NK-92 (cell line): ENCODE data around the gene TMEM151A.

Experiments used
- DNase-seq: peaks from one replicate; lab custom pipeline; 2025; ENCODE audit not compliant: unreplicated experiment; lab: John Stamatoyannopoulos, UW

The TMEM151A gene

DNA sequence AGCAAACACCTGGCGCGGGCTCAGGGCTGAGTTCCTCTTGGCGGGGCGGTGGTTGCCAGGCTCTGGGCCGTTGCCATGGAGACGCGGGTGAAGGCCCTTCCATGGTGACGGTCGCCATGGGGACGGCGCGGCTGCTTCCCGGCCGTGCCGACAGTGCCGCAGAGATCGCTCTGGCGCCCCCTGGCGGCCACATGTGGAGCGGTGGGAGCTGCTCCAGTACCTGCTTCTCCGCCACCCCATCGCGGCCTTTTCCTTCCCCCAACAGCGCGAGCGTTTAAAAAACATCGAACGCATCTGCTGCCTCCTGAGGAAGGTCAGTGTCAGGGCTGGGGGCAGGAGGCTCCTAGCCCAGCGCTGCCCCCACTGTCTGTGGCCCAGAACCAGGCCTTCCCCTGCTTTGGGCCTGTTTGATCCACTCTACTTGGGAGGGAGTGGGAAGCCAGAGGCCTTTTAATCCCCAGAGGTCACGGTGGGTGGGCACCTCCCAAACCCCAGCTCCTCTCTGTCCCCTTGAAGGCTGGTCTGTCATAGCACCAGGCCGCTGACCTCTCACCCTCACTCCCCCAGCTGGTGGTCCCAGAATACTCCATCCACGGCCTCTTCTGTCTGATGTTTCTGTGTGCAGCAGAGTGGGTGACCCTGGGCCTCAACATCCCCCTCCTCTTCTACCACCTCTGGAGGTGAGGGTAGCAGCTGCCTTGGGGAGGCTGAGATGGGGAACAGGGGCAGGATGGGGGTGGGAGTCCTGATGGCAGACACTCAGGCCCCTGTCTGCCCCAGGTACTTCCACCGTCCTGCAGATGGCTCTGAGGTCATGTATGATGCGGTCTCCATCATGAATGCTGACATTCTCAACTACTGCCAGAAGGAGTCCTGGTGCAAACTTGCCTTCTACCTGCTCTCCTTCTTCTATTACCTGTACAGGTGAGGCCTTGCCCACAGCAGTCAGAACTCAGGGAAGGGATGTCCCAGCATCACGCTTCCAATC, 8.9 kb upstream of the TMEM151A start:
- DNase-seq, result peak; percentile 94

DNA sequence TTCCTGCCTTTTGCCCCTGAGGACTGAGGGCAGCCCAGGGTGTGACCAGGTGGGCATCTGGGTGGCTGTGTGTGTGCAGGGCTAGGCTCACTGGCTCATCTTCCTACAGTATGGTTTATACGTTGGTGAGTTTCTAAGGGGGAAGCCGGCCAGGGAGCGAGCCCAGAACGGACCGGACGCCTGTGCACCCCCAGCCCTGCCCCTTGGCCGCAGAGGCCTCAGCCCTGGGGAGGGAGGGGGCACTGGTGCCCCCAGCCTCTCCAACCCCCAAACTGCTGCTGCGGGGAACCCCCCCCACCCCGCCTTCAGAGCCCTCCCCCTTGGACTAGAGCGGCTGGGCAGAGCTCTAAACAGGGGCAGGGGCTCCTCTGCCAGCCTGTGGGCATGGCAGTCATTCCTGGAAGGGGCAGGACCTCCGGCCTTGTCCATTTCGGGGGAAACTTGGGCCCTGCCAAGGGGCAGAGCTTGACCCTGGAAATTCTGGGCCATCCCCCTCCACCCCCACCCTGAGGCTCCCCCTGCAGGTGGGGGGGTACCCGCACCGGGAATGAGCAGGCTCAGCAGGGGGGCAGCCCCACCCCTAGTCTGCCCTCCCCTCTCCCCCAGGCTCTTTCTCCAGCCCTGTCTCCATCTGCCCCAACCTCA, 8.1 kb upstream of the TMEM151A start:
- no peak for DNase-seq

DNA sequence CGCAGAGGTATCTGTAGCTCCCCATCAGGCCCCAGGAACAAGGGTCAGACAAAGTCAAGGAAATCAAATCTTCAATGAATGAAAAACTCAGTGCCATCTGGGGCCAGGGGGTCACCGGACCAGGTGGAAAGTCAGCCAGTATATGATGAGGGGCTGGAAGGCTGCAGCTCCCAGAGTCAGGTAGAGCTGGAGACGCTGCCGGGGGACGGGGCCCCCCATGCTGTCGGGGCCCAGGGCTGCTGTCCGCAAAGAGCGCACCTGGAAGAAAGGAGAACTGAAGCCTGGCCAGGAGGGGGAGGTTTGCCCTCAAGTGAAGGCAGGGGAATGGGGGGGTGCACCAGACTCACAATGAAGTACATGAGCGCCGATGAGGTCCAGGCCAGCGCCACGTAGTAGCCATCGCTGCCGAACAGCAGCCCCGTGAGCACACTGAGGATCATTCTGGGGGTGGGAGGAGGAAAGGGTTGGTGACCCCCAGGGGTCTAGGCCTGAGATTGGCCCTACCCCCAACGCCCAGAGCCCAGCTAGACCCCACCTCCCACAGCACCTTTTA, 7.1 kb upstream of the TMEM151A start:
- DNase-seq, result no peak

DNA sequence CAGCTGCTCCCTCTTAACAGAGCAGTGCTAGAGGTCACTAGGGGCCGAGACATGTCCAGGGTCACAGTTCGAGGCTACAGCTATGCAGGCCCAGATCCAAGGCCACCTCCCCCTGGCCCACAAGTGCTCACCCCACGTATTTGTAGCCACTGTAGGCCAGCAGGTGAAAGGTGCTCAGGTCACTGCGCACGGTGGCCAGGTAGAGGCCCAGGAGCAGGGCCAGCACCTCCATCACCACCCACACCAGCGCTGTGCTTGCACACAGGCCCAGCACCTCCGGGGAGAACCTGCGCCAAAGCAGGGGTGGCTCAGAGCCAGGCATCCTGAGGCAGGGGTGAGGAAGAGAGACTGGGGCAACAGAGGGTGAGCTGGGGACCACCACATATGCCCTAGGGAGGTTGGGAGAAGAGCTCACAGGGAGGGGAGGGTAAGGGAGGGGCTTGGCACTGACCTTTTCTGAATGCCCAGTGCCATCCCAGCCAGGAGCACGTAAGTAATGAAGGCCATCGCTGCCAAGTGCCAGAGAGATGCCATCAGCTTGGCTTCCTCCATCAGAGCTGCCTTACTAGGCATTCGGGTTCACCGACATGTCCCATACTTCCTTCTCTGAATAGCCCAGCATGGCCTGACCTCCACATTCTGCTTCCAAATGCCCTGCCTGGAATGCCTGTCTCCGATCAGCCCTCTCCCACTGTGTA, 6.3 kb upstream of the TMEM151A start:
- DNase-seq, result no peak

DNA sequence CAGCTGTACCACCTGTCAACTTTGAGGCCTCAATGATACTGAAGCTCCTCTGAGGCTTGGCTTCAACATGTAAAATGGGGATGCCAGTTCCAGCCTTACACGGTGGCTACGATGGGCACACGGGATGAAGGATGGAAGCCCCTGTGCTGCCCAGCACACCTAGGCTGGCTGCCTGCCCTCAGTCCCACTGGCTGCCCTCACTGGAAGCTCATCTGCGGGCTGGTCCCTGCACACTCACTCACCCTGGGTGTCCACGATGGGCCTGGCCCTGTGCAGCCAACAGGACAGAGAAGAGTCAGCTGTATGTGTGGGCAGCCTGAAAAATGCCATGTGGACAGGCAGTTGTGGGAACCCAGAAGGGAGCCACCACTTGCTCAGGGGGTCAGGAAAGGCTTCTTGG, 5.0 kb upstream of the TMEM151A start:
- DNase-seq, result no peak

DNA sequence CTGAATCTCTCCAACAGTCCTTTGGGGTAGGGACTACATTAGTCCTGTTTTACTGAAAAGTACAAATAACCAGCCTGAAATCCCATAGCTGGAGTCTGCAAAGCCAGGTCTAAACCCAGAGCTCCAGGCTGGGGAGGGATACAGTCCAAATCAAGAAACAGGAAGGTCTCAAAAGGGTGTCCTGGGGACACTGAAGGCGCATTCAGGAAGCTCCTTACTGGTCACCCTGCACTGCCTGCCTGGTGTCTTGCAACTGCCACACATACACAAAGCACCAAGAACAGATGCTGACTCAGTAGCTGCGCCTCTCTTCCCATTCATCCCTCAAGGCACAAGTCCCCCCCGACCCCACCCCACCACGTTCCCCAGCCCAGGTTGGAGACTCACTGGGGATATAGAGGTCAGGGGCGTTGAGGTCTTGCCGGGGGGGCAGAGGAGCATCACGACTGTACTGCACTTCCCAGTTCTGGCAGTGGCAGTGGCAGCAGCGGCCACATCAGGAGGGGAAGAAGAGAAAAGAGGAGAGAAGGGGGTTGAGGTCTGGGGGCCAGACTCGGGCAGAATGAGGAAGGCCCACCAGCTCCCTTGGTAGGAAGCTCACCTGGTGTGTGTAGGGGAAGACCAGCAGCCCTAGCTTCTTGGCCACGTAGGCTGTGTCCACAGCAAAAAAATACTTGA, 4.3 kb upstream of the TMEM151A start:
- no peak for DNase-seq

DNA sequence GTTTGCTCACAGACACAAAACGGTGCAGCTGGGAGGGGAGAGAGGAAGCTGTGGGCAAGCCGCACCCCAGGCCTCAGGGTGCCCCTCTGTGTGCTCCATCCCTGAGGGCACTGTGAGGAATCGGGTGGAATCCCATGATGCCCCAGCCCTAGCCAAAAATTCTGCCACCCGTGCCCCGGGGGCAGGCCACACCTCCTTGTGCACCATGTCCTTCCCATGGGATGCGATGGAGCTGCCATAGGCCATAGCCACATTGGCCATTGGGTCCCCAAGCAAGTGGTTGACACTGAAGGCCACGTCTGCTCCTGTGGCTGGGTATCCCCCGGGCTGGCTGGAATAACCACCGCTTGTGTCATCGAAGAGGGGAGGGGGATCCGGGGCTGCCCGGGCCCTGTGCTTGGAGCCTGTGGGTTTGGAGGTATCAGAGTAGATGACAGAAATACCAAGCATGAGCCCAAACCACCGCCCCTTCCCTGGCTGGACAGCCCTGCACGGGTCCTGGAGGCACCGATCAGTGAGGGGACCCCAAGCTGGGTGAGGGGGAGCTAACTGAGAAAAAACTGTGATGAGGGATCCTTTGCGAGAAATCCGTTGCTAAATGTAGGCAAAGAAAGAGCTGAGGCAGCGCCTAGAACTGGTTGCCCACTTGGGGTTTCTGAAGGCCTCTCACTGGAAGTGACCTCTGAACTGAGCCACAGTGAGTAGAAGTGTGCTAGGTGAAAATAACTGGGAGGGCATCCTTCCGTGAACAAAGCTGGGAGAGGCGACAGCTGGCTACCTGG, 3.6 kb upstream of the TMEM151A start:
- DNase-seq, result no peak

DNA sequence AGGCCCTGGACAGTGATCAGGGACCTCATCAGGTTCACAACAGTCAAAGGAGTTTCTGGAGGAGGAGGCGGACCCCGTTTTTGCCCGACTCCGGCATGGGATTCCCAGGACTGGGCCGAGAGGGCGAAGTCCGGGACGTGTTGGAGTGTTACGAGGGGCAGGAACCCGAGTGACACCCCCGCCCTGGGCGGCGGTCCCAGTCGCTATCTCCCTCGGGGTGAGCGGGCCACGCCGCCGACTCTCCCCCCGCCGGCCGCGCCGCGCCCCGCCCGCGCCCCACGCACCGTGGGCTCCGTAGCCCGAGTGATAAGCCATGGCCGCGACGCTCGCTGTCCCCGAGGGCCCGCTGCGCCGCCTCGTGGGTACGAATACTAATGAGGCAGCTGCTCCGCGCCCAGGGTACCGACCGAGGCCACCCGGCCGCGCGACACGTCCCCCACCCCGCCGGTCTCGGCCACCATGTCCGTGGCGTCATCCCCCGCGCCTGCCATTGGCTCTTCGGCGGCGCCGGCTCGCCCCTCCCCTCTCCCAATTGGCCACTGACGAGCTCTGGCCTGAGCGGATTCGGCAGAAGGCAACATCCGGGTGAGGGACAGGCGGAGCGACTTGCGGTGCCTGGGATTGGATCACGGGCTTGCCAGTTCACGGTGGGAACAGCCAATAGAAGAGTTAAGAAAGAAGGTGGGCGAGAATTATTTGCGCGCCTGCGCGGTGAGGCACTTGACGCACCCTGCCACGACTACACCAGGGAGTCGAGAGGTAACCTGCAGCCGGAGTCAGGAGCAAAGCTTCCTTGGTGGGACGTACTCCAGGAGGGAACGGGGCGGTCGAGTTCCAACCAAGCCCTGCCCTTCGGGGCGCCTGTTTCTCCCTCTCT, 2.8 kb upstream of the TMEM151A start, which contains the start of gene YIF1A:
TSS of gene YIF1A (minus strand) at position 473 of the 877 bp plus-strand sequence. CDS start at position 315, 158 bp downstream.
- DNase-seq, result peak; percentile 97

DNA sequence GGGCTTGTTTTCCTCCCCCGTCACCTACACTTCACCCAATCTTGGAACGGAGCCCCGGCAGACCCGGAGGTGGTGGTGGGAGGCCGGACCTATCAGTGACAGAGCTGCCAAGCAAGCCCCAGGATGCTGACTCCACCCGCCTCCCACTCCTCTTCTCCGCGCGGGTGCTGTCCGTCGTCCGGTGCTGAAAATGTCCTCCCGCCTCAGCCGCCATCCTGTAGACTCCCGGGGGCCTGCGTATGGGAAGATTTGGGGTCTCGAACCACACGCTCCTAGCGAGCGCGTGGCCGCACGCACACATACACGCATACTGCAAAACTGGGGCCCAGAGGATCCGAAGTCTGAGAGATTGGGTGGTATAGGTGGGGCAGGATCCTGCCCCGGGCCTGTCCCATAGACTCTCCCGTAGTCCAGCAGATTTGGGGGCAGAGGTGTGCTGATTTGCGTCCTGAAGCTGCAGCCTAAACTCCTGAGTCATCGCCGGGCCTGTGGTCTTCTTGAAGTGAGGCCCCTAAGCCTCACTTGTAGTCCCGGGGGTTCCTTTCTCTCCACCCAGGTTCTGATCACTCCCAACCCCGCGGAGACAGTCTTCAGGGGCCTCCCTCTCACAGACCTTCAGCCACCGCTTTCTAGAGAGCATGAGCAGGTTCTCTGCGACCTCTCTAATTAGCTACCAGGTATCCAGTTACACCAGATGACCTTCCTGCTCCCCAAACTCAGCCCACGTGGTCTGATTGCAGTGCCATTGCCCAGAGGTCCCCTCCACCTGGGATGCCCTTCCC, 2.0 kb upstream of the TMEM151A start:
- no peak for DNase-seq

DNA sequence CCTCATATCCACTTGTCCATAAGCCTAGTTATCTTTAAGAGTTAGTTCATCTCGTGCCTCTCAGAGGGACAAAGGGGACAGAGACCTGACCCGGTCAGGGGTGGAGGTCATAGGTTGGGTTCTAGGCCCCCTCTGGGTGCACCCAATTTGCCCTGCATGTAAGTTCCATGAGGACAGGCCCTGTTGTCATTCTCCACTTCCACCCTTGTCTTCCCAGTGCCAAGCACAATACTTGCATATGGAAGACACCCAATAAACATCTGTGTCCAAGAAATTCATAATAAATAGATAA, 1.4 kb upstream of the TMEM151A start:
- no peak for DNase-seq

DNA sequence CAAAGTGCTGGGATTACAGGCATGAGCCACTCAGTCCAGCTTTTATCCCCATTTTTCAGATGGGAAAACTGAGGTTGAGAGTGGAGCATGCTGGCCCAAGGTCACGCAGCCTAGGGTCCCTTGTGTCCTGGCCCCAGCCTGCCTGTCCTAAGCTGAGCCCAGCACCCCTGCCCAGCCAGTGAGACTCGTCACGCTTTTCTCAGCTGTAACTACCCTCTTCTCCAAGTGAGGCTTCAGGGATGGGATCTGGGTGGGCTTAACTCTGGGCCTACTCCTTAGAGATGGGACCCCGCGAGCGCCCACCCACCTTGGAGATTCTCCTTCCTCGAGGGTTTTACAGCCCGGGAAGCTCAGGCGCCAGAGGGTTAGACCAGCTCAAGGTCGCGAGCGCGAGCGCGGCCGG, 390 bp upstream of the TMEM151A start:
- no peak for DNase-seq

DNA sequence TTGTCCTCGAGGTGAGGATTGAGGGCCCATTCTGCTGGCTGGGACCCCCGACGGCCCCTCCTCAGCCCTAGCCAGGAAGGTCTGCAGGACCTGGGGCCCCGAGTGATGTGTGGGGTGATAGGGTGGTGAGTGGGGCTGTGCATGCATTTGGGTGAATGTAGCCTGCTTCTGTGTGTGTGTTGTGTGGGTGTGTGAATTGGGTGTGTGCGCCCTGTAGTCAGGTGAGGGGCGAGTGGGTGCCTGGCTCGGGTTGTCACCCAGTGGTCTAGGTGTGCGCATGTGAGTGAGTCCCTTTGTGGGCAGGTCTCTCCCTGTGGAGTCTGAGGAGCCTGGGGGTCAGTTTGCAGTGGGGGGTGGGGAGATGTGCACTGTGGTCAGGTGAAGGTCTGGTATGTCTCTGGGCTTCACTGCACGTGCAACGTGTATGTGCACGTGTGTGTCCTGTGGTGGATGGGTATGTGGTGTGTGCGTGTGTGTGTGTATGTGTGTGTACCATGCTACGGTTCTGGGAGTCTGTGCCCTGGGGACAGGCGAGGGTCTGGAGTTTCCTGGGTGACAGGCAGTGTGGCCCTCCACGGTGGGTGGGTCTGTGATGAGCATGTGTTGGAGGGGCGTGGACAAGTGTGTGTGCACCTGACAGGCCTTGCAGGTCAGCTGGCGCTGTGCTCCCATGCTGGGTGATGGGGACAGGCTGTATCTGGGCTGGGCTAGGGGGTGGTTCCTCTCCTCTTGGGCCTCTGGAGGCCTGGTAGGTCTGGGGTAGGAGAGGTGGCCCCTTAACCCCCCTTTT, 1.0 kb downstream of the TMEM151A start:
- no peak for DNase-seq

DNA sequence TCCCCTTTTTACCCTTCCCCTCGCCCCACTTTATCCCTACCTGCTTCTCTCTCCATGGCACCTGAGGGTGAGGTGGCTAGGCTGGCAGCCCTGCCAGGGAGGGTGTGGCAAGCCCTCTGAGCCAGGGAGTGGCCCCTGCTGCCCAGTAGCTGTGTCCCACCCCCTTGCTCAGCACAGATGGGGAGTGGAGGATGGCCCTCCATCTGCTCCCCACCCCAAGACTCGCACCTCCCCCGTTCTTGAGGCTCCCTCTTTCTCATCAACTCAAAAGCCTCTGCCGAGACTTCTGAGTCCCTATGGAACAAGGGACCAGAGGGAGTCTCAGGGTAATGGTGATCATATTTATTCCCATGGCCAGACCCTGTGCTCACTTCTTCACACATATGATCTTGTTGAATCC, 1.7 kb downstream of the TMEM151A start:
- no peak for DNase-seq

DNA sequence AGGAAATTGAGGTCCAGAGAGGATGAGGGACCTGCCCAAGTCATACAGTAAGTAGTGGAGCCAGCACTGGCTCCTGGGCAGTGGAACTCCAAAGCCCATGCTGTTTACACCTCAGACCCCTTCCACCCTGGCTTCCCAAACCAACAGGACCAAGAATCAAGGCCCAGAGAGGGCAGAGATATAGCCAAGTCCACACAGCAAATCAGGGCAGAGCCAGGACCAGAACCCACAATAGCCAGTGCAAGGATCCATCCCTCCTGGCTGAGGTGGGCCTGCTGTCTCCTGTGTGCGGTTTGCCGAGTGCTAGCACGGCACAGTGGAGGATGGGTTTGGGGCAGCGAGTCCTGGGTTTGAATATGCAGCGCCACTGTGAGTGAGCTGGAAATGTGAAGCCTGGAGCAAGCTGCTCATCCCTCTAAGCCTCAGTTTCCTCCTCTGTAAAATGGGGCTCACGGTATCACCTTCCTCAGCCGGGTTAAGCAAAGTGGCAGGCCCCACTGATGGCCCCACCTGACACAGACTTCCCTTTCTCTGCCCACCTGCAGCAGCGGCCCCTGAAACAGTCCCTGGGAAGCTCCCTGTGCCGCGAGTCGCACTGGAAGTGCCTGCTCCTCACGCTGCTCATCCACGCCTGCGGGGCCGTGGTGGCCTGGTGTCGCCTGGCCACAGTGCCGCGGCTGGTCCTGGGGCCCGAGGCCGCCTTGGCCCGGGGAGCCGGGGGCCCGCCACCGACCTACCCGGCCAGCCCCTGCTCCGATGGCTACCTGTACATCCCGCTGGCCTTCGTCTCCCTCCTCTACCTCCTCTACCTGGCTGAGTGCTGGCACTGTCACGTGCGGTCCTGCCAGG, 2.3 kb downstream of the TMEM151A start:
- DNase-seq, result no peak

DNA sequence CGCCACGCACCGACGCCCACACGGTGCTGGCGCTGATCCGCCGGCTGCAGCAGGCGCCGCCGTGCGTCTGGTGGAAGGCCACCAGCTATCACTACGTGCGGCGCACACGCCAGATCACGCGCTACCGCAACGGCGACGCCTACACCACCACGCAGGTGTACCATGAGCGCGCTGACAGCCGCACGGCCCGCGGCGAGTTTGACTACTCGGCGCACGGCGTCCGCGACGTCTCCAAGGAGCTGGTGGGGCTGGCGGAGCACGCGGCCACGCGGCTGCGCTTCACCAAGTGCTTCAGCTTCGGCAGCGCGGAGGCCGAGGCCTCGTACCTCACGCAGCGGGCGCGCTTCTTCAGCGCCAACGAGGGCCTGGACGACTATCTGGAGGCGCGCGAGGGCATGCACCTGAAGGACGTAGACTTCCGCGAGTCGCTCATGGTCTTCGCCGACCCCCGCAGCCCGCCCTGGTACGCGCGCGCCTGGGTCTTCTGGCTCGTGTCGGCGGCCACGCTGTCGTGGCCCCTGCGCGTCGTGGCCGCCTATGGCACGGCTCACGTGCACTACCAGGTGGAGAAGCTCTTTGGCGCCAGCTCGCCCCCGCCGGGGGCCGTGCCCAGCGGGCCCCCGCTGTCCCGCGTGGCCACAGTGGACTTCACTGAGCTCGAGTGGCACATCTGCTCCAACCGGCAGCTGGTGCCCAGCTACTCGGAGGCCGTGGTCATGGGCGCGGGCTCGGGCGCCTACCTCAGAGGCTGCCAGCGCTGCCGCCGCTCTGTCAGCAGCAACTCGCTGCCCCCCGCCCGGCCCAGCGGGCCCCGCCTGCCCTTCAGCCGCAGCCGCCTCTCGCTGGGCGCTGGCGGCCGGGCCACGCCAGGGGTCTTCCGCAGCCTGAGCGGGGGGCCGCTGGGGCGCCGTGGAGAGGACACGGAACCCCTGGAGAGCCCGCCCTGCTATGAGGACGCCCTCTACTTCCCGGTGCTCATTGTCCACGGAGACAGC, 3.2 kb downstream of the TMEM151A start:
- no peak for DNase-seq

DNA sequence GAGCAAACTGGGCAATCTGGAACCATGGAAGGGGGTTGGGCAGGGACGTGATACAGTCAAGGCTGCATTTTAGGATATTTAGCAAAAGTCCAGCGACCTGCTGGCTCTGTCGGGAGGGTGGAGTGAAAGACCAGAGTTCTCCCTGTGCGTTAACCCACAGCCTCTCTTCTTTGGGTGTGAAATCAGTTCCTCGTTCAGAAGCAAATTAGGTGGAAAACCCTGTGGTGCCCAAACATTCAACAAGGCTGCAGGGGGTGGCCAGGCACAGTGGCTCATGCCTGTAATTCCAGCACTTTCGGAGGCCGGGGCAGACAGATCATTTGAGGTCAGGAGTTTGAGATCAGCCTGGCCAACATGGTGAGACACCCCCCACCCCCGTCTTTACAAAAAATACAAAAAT, 5.9 kb downstream of the TMEM151A start:
- no peak for DNase-seq
